OCI-M2 (cell line): ENCODE results near the gene HOXA2.

Experiments
- DNase-seq: peaks from one replicate; lab custom pipeline; 2025; ENCODE audit not compliant: unreplicated experiment; lab: John Stamatoyannopoulos, UW

Gene HOXA2

GRCh38 chr7:27102581-27103442 lies at the start of gene HOXA2:
Gene HOXA2, minus strand, starts transcription at chr7:27102683. Its CDS starts 183 bp downstream, at chr7:27102500.
- no peak for DNase-seq

GRCh38 chr7:27151341-27151930 lies 49.0 kb upstream of the HOXA2 start:
- DNase-seq, result no peak

GRCh38 chr7:27150568-27151340 lies 48.3 kb upstream of the HOXA2 start:
- DNase-seq, result no peak

- DNase-seq, result no peak
These were observed 47.5 kb upstream of the HOXA2 start for GRCh38 chr7:27149842-27150567.

GRCh38 chr7:27148756-27149641 lies 46.5 kb upstream of the HOXA2 start:
- no peak for DNase-seq

GRCh38 chr7:27148031-27148755 lies 45.7 kb upstream of the HOXA2 start:
- DNase-seq, result no peak

- no peak for DNase-seq
These were observed 44.9 kb upstream of the HOXA2 start, which contains the start of gene HOXA6 for GRCh38 chr7:27147199-27148030. Gene HOXA6, minus strand, starts transcription at chr7:27147774. Its CDS starts 25 bp downstream, at chr7:27147749.

GRCh38 chr7:27146491-27147198 lies 44.2 kb upstream of the HOXA2 start:
- no peak for DNase-seq

GRCh38 chr7:27145914-27146412 lies 43.5 kb upstream of the HOXA2 start:
- no peak for DNase-seq

- no peak for DNase-seq
These were observed 42.9 kb upstream of the HOXA2 start for GRCh38 chr7:27145165-27145913.

- DNase-seq, result no peak
These were observed 42.3 kb upstream of the HOXA2 start for GRCh38 chr7:27144781-27145164.

- DNase-seq, result no peak
These were observed 41.7 kb upstream of the HOXA2 start for GRCh38 chr7:27143950-27144780.

- no peak for DNase-seq
These were observed 40.8 kb upstream of the HOXA2 start, which contains the start of gene HOXA5 for GRCh38 chr7:27143023-27143949. Gene HOXA5, minus strand, starts transcription at chr7:27143681. Its CDS starts 74 bp downstream, at chr7:27143607.

GRCh38 chr7:27142580-27143022 lies 40.1 kb upstream of the HOXA2 start:
- DNase-seq, result no peak
